AG08395 (cell line): Measurements from ENCODE around the gene KCNJ6.
"Not testable (repeated sequence)": the region's sequence is repeated elsewhere in the genome, so short reads cannot be mapped to it uniquely, and the experiment has no call there.

Source experiments
- DNase-seq: peaks from one replicate; pipeline ENCODE4 v3.0.0; 2012; ENCODE audit warnings: mixed read lengths, low spot score

Gene KCNJ6

DNA sequence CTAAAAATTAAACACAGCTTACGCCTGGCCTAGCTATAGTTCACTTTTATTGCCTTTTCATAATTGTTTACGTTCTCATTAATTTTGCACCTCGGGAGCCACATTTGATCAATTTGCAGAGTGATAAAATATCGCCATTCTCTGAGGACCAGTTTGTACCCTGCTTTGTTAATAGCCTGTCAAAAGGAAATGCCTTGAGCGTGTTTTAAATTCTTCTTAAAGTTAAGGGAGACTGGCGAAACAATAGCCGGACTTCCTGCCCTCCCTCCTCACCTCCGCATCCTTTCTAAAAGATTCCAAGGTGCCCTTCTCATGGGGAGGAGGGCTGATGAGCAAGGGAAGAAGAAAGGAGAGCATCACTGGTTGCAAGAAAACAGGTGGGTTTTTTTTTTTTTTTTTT lies 271.6 kb downstream of the KCNJ6 start:
- DNase-seq = no peak

DNA sequence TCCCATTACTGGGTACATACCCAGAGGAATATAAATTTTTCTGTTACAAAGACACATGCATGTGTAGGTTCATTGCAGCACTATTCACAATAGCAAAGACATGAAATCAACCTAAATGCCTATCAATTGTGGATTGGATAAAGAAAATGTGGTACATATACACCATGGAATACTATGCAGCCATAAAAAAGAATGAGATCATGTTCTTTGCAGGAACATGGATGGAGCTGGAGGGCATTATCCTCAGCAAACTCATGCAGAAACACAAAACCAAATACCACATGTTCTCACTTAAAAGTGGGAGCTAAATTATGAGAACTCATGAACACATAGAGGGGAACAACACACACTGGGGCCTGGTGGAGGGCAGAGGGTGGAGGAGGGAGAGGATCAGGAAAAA lies 272.4 kb downstream of the KCNJ6 start:
- DNase-seq = not testable (repeated sequence)

DNA sequence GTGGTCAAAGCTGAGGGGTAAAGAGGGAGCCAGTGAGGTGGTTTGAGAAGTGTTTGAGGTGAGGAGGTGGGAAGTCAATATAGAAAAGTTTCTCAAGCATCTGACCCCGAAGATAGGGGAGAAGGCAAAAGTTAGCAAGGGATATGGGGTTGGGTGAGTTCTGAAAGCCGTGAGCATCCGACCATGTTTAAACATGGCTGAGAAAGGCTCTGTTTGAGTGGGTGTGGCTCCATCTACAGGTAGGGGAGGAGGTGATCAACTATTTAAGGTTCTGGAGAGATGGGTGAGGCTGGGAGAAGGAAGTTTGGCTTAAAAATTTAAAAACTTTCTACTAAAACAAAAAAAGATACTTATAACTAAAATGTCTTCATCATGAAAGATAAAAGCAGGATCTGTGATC lies 273.8 kb downstream of the KCNJ6 start:
- no peak for DNase-seq

GRCh38 chr21:37639756-37640155 lies 276.5 kb downstream of the KCNJ6 start:
- DNase-seq = no peak

GRCh38 chr21:37636152-37636860 lies 280.0 kb downstream of the KCNJ6 start:
- peak; percentile 94 for DNase-seq

DNA sequence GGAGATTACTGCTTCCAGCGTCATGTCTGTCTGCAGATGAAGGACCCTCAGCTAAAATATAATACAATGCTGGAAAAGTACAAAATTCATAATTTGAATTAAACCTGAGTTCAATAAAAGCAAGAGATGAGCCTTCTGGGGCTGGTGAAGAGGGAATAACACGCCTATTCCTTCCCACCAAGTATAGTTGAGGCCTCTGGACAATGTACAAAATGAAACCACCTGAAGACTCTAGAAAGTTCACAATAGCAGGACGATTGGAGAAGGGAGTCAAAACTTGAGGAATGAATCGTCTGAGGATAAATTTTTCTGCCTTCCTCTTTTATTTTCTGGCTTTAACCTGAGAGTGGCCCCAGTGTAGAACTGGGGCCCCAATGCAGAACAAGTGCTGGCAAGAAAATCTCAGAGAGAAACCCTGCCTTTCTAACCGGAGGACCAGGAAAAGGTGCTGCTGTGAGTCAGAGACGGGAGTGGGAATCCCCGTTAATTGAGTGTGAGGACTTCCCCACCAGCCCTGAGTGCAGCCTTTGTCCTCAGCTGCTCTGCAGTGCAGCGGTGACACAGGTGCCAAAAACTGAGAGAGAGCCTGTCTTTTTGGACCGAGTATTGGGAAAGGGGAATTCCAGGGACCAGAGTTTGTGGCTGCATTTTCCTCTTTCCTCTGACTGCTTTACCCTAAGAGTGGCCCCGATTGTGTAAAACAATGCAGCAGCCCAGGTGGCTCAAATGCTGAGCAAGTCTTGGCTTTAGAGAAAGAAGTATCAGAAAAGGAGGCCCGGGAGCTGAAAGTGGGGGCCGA lies 284.7 kb downstream of the KCNJ6 start:
- no peak for DNase-seq

DNA sequence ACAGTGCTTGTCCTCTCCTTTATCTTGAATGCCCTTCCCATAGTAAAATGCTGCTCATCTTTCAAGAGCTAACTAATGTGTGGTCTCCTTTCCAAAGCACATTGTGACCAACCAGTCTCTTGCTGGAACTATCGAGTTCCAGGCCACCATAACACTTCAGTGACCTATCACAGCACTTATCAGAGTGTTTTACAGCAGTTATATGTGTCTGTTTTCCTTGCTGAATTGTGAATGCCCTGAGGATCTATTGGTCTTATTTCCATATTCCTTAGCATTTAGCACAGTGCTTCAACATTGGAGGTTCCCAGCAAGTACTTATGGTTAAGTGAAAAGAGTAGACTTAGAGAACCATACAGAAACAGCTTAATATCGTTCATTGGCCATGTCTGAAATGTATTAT lies 285.4 kb downstream of the KCNJ6 start:
- DNase-seq = no peak

DNA sequence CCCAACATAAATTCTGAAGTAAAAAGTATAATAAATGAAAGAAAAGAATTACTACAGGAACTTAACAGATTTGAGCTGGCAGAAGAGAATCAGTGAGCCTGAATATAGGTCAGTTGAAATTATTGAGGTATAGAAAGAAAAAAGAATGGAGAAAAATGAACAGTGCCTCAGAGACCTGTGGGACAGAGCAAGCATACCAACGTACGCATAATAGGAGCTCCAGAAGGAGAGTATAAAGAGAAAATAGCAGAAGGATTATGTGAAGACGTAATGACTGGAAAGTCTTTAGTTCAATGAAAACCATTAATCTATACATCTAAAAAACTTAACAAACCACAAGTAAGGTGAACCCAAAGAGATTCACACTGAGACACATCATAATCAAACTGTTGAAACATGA lies 287.9 kb downstream of the KCNJ6 start:
- DNase-seq = no peak

DNA sequence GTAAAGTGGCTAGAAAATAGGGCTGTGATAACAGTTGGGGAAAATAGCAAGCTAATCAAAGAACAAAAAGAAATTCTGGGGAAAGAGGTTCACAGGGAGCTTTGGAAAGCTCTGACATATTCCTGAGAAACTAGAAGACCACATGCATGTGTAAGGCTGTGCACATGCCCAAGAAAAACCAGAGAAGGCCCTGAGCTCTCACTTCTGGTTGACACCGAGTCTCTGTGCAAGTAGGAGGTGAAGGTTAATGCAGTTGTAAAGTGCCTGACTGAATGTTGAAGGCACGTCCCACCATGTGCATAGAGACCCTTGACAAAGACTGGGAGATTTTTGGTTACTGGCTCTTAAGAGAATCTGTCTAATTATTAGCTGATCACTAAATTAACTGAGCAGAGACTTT lies 288.7 kb downstream of the KCNJ6 start:
- DNase-seq = no peak

DNA sequence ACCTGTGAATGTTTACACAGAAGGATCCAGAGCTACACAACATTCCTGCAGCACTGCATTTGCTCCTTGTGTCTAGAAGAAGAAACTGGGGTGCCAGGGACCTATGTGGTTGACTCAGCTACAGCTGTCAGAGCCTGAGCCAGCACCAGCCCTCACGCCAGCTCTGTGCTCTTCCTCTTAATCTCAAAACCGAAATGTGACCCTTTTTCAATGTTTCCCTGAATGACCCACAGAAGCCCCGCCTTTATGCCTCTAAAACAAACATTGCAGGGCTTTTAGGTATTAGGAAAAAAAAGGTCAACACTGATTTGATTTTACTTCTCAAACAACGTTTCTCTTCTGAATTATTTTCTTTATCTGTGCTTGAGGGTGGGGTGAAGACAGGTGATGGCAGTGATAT lies 289.2 kb downstream of the KCNJ6 start:
- DNase-seq = no peak

DNA sequence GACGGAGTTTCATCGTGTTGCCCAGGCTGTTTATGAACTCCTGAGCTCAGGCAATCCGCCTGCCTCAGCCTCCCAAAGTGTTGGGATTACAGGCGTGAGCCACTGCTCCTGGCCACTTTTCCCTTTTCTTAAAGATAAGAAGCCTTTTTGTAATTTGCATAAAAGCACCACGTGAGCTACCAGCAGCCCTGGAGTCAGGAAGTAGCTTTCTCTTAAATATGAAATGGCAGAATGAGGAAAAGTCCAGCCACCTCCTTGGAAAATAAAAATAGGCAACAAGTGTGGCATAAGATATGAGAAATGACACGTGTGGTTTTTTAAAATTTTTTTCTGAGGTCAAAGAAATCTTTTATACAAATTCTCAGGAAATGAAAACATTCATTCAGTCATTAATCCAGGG lies 289.9 kb downstream of the KCNJ6 start:
- DNase-seq = no peak

DNA sequence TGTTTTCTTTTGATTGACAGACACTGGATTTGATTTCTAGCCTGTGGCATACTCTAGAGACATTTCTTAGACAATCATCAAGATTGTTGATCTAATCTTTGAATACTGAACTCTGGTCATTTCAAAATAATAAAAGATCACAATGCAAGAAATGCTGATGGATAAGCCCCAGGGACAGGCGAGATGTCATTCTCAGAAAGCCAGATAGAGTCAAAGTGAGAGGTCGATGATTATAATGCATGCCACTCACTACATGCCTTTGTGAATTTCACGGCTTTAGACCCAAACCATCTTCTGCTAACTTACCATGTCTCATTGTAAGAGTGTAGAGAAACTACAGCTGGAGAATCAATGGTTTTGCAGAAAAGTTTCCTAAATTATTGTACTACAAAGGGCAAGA lies 292.6 kb downstream of the KCNJ6 start:
- no peak for DNase-seq

- no peak for DNase-seq
These were observed 293.1 kb downstream of the KCNJ6 start for GRCh38 chr21:37623183-37623582.

GRCh38 chr21:37622755-37623154 lies 293.5 kb downstream of the KCNJ6 start:
- DNase-seq = no peak

DNA sequence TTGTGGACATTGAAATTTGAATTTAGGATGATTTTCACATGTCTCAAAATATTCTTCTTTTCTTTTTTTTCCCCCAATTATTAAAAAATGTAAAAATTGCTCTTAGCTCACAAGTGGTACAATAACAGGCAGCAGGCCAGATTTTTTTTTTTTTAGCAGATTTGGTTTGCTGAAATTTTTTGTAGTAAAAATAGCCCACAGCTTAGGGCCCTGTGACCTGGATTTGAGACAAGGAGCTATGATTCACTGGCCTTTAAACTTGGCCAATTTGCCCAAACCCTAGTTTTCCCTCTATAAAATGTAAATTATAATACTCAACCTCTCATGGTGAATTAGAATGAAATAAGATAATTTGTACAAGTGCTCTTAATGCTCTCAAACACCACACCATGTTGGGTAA lies 295.9 kb downstream of the KCNJ6 start:
- DNase-seq = peak; percentile 20

DNA sequence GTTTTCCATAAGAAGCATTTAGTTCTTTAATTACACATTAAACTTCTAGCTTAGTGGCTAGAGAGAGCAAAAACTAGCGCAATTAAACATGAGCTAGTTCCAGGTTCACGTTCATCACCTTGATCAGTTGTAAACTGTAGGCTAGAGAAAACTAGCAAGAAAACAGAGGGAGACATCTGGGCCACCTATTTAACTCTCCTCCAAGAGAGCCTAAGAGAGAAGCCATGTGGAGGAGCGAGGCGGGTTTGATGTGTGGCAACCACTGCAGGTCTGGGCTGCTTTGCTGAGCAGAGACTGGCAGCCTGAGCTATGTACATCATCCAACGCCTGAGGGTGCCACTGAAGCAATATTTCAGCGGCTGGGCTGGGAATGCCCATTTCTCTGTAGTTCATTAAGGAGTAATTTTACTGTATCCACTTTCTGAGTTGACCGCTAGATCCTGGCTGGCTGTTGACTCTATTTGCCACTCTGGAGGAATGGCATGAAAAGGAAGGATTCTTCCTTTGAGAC lies 296.7 kb downstream of the KCNJ6 start:
- no peak for DNase-seq

DNA sequence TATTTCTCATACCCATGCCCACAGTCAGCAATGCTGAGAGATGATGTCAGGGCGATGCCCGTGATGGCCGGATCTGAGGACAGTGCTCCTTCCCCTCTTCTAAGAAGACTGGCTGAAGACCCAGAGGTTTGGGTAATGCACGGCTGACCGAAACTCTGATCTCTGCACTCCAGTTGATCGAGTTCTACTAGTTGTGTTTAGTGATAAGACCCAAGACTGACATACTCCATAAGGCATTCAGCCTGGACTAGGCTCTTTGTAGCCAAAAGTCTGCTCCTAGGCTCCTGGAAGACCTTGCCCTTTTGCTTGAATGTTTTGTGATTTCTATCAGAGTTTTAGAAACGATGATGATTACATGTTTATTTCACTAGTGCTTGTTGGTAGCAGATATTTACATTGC lies 298.2 kb downstream of the KCNJ6 start:
- DNase-seq = no peak

DNA sequence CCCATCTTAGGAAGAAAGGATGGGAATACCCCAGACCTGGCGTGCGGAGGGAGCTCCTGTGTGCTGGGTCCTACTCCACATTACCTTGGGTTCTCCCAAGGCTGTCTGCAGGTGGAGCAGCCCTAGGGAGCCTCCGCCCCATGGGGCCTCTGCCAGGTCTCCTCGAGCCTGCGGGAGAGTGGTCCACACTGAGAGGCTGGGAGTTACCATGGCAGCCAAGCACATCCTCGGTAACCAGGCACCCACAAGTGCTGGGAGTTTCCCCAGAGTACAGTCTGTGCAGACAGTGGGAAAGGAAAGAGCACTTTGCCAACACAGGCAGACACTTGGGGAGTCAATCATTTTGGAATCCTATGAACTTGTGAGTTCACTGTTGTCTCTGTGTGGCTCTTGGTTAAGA lies 300.3 kb downstream of the KCNJ6 start:
- no peak for DNase-seq

- no peak for DNase-seq
These were observed 301.8 kb downstream of the KCNJ6 start for GRCh38 chr21:37614351-37614875.

GRCh38 chr21:37607081-37607480 lies 309.2 kb downstream of the KCNJ6 start:
- DNase-seq = no peak

DNA sequence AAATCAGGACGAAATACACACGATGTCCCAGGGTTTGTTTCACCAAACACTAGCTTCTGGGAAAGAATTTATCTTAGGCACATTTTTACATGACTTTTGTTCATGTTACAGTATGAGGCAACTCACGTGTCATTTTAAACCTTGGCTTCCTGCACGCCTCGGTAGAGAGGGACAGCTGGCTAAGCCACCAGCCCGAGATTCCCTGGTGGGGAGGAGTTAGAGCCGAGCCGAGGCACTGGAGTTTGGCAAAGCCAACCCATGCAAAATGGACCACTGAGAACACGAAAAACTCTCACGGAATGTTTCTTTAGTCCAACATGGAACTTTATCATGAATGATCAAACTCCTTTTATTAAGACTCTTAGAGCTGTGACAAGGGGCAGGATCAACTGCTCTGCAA lies 309.7 kb downstream of the KCNJ6 start:
- no peak for DNase-seq

- no peak for DNase-seq
These were observed 311.3 kb downstream of the KCNJ6 start for GRCh38 chr21:37605006-37605405.

GRCh38 chr21:37603129-37603528 lies 313.1 kb downstream of the KCNJ6 start:
- DNase-seq = no peak
